ENCODE data around the gene COX17. TPM values are rescaled to one million over a fixed set of nuclear protein-coding genes. Genes with fewer than 3 reads are reported as not detected.

The COX17 gene
- polyA plus RNA-seq, 3 donors: 23.0 to 83.6 (median 81.6) TPM

DNA sequence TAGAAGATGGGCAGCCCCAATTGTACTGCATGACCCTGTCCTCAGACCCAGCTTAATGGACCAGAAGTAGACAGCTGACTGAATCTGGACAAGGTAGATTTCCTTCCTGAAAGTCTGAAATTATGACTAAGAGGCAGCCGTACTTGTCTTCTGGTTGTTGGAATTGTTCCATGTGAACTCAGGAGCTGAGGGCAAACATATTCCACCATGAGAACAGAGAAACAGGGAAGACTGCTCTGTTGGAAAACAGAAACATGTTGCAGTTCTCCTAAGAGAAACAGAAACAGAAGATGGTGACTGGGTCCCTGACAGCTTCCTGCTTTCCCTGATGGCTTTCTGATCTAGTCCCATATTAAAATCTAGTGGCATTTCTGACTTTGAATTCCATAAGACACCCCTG is 41.0 kb downstream of the COX17 start:
- H3K27me3 Mint-ChIP-seq (ENCODE audit: low read depth in 3 of 3): peaks cover 0 to 10% (median 0%) of the 10 kb centered on the region in 3 donors
- H3K36me3 Mint-ChIP-seq: peaks cover 3 to 7% of the 10 kb centered on the region in 2 donors
- Histone ChIP-seq H3K9me3 (replicated peaks in 1 of 2; ENCODE audit: control insufficient read depth in 1 of 2, insufficient read depth in 1 of 2, low read length in 2 of 2) (no peaks in the 10 kb centered on the region), H3K79me2 (ENCODE audit: insufficient read depth, low read length) (no peaks in the 10 kb centered on the region), H3K4me3 (replicated peaks in 1 of 3; ENCODE audit: low read depth in 2 of 3, low read length in 3 of 3) (no peak overlapping the region), H3K36me3 (replicated peaks in 1 of 2; ENCODE audit: control insufficient read depth in 1 of 2, insufficient read depth in 2 of 2, low read length in 2 of 2) (no peaks in the 10 kb centered on the region), H3K27ac (ENCODE audit: low read depth in 1 of 2, low read length in 2 of 2) (peak overlapping the region in 1 of 2 donors; percentile 98), H3K9ac (ENCODE audit: insufficient read depth, low read length, poor library complexity, severe bottlenecking) (no peak overlapping the region), H4K20me1 (ENCODE audit: insufficient read depth, low read length) (no peaks in the 10 kb centered on the region), H3K4me2 (replicated peaks; ENCODE audit: extremely low read depth, low read length, poor library complexity, severe bottlenecking) (no peak overlapping the region), H3K4me1 (ENCODE audit: control insufficient read depth in 1 of 2, insufficient read depth in 2 of 2, low read length in 2 of 2) (peaks cover 51 to 54% of the 10 kb centered on the region in 2 donors), H2AFZ (ENCODE audit: insufficient read depth, low read depth, low read length, poor library complexity, severe bottlenecking) (no peak overlapping the region), H3K27me3 (ENCODE audit: control insufficient read depth in 2 of 2, insufficient read depth in 2 of 2, low read length in 2 of 2) (no peaks in the 10 kb centered on the region)
- intact Hi-C loops (cut with micrococcal nuclease): loop anchor here in 1 of 2 donors (5.0 kb wide), 1 partner anchor 41 kb away; the partner anchor contains the start of gene COX17
- peak overlapping the region in 6 of 7 donors; percentile 25 to 100 (median 100) for H3K27ac Mint-ChIP-seq
- DNase-seq: peak in 2 of 3 donors; percentile 28 to 53
- H3K4me1 Mint-ChIP-seq: peaks cover 56% of the 10 kb centered on the region
- H3K4me3 Mint-ChIP-seq: no peak overlapping the region
- H3K9me3 Mint-ChIP-seq: no peaks in the 10 kb centered on the region
- WGBS (ENCODE audit: insufficient coverage): no CpG with 5 or more reads among the region's 1 CpG
- TF ChIP-seq, protein P1, sequence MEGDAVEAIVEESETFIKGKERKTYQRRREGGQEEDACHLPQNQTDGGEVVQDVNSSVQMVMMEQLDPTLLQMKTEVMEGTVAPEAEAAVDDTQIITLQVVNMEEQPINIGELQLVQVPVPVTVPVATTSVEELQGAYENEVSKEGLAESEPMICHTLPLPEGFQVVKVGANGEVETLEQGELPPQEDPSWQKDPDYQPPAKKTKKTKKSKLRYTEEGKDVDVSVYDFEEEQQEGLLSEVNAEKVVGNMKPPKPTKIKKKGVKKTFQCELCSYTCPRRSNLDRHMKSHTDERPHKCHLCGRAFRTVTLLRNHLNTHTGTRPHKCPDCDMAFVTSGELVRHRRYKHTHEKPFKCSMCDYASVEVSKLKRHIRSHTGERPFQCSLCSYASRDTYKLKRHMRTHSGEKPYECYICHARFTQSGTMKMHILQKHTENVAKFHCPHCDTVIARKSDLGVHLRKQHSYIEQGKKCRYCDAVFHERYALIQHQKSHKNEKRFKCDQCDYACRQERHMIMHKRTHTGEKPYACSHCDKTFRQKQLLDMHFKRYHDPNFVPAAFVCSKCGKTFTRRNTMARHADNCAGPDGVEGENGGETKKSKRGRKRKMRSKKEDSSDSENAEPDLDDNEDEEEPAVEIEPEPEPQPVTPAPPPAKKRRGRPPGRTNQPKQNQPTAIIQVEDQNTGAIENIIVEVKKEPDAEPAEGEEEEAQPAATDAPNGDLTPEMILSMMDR (IDR thresholded peaks at IDR 0.05): no peak

DNA sequence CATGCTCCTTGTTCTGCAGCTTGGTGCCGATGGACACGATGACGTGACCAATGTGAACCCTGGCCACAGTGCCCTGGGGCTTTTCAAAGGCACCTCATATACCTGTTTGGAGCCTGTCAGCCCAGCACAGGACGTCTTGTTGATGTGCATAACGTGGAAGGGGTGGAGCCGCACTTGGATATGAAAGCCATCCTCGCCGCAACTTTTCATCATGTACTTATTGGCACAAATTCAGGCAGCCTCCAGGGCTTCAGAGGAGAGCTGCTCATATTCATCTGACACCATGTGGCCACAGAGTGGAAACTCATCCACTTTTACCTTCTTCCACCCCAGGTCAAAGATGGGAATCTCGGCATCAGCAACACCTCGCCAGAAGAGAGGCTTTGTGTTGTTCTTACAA is 41.5 kb downstream of the COX17 start:
- Histone ChIP-seq H3K79me2 (ENCODE audit: insufficient read depth, low read length) (no peaks in the 10 kb centered on the region), H3K4me2 (replicated peaks; ENCODE audit: extremely low read depth, low read length, poor library complexity, severe bottlenecking) (no peak overlapping the region), H3K9ac (ENCODE audit: insufficient read depth, low read length, poor library complexity, severe bottlenecking) (no peak overlapping the region), H3K27me3 (ENCODE audit: control insufficient read depth in 2 of 2, insufficient read depth in 2 of 2, low read length in 2 of 2) (no peaks in the 10 kb centered on the region), H4K20me1 (ENCODE audit: insufficient read depth, low read length) (no peaks in the 10 kb centered on the region), H3K27ac (ENCODE audit: low read depth in 1 of 2, low read length in 2 of 2) (no peak overlapping the region), H3K9me3 (replicated peaks in 1 of 2; ENCODE audit: control insufficient read depth in 1 of 2, insufficient read depth in 1 of 2, low read length in 2 of 2) (no peaks in the 10 kb centered on the region), H2AFZ (ENCODE audit: insufficient read depth, low read depth, low read length, poor library complexity, severe bottlenecking) (no peak overlapping the region), H3K4me1 (ENCODE audit: control insufficient read depth in 1 of 2, insufficient read depth in 2 of 2, low read length in 2 of 2) (peaks cover 57 to 60% of the 10 kb centered on the region in 2 donors), H3K4me3 (replicated peaks in 1 of 3; ENCODE audit: low read depth in 2 of 3, low read length in 3 of 3) (no peak overlapping the region), H3K36me3 (replicated peaks in 1 of 2; ENCODE audit: control insufficient read depth in 1 of 2, insufficient read depth in 2 of 2, low read length in 2 of 2) (no peaks in the 10 kb centered on the region)
- Mint-ChIP-seq H3K4me1 (peaks cover 61% of the 10 kb centered on the region), H3K27me3 (ENCODE audit: low read depth in 3 of 3) (peaks cover 0 to 10% (median 0%) of the 10 kb centered on the region in 3 donors), H3K4me3 (no peak overlapping the region), H3K9me3 (no peaks in the 10 kb centered on the region), H3K27ac (peak overlapping the region in 4 of 7 donors; percentile 4 to 100 (median 76)), H3K36me3 (peaks cover 3 to 8% of the 10 kb centered on the region in 2 donors)
- TF ChIP-seq, protein P1 (IDR thresholded peaks at IDR 0.05): no peak
- intact Hi-C loops (cut with micrococcal nuclease): loop anchor here in 1 of 2 donors (5.0 kb wide), 1 partner anchor 42 kb away; the partner anchor contains the start of gene COX17
- WGBS (ENCODE audit: insufficient coverage): 99% methylated on average over 4 of the region's 10 CpGs
- no peak for DNase-seq
